SU-DHL-6 (cell line): ENCODE data around the gene NPFF.

Source experiments
- CTCF ChIP-seq: fragments of 200-600 bp; sonication (generic); IDR thresholded peaks from one replicate; pipeline ENCODE4 v1.5.1; 2017; ENCODE audit warnings: antibody characterized with exemption, mild to moderate bottlenecking, low read length, moderate library complexity; ENCODE audit not compliant: insufficient read depth, poor library complexity, severe bottlenecking
- EZH2phosphoT487 ChIP-seq: fragments of 200-600 bp; sonication (generic), shearing (Covaris generic); conservative IDR thresholded peaks from 2 replicates; pipeline ENCODE4 v1.6.1; 2018; ENCODE audit warnings: mild to moderate bottlenecking, antibody characterized with exemption, low read length, moderate library complexity, mixed read lengths

GRCh38 chr12:53523131-53523530 lies 15.8 kb upstream of the NPFF start:
- TF ChIP-seq CTCF (no peak), EZH2phosphoT487 (no peak)
